ENCODE results near the gene CIB4.
"Not testable (repeated sequence)": the region's sequence is repeated elsewhere in the genome, so short reads cannot be mapped to it uniquely, and the experiment has no call there.

CIB4 gene

GRCh38 chr2:26665296-26665695, 24.1 kb upstream of the CIB4 start:
- not testable (repeated sequence) for DNase-seq

DNA sequence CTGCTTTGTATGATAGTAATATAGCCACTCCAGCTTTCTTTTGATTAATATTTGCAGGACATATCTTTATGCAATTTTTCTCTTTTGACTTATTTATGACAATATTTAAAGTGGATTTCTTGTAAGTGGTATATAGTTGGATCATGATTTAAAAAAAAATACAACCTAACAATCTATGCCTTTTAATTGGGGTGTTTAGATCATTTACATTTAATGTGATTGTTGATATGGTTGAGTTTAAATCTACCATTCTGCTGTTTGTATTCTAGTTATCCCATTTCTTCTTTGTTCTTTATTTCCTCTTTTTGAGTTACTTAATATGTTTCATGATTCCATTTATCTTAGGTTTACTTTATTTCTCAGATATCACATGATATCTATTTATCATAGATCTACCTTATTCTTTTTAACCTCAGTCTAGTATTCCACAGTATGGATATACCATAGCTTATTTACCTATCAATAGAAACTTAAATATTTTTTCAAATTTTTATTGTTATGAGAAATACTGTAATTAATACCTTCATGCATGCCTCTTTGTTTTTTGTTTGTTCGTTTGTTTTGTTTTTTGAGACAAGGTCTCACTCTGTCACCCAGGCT, 19.3 kb upstream of the CIB4 start:
- no peak for DNase-seq

DNA sequence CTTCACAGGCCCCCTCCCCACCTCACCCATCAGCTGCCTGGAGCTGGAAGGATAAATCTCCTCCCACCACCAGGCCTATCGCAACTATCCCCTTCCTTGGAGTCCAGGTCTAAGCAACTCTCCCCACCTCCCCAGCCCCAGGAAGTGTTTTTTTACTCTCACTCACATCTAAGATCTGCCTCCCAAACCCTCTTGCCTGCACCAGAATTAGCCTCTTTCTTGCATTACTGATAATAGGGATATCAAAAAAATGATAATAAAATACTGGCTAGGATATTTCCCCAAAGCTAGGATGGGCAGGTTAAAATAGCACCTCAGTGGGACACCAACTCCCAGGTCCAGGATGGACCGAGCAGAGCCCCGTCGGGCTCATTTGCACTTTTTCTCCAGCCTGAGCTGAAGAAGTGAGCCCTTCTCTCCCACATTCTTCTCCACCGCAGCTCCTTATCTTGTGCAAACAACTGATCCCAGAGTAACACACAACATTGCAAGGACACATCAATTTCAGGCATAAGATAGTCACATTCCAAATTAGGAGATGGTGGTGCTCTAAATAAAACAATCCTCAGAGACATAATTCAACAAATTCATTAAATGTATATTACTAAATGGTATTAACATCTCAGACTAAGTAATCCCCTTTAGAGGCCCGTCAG, 17.7 kb upstream of the CIB4 start:
- DNase-seq: no peak

GRCh38 chr2:26657265-26657664, 16.1 kb upstream of the CIB4 start:
- DNase-seq: no peak

DNA sequence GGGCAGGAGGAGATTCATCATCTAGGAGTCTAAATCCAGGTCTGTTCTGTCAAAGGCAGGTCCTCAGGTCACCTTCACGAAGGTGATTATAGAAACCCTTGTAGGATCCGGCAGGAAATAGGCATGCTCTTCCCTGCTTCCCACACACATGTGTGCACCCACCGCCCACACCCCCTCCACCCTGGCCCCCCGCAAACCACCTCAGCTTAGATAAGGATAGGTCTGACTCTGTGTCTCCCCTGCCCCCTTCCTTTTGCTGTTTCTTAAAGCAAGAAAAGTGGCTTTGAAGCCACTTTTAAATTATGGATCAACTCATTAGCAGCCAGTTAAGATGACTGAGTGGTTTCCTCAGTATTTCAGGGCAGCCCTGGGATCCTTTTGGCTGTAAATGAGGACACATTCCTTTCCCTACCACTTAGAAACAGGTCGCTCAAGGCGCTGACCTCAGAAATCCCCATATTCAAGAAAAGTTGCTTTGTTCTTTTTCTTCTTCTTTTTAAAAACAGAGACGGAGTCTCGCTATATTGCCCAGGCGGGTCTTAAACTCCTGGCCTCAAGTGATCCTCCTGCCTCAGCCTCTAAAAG, 14.5 kb upstream of the CIB4 start:
- no peak for DNase-seq

DNA sequence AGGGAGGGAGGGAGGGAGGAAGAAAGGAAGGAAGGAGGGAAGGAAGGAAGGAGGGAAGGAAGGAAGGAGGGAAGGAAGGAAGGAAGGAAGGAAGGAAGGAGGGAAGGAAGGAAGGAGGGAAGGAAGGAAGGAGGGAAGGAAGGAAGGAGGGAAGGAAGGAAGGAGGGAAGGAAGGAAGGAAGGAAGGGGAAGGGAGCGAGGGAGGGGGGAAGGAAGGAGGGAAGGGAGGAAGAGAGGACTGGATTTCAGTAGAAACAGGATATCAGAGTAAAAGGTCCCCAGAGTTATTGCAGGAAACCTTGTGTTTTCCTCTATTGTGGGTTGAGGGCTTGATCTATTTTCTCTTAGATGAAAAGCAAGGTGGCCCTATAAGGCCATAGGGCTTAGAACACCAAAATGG, 14.0 kb upstream of the CIB4 start:
- not testable (repeated sequence) for DNase-seq

GRCh38 chr2:26654061-26654340, 12.8 kb upstream of the CIB4 start:
- no peak for DNase-seq

- DNase-seq: no peak
Observed at GRCh38 chr2:26653207-26654060, 12.3 kb upstream of the CIB4 start.

GRCh38 chr2:26652361-26653041, 11.3 kb upstream of the CIB4 start:
- DNase-seq: no peak

DNA sequence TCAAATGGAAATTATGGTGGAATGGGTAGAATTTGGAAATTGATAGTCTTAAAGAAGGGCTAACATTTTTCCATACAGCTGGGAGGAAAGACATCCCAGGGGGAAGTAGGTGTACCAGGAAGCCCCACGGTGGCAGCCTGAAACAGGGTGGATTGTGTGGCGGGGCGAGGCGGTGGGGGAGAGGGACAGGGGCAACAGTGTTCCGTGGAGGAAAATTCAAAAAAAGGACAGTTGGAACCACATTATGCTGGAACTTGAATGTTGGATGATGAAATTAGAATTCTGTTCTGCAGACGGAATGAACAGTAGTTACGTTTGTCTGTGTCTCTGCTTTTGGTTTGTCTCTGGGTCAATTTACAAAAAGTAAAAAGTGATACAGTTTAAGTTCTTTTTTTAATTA, 10.6 kb upstream of the CIB4 start:
- DNase-seq: no peak

GRCh38 chr2:26651470-26651771, 10.3 kb upstream of the CIB4 start:
- no peak for DNase-seq

DNA sequence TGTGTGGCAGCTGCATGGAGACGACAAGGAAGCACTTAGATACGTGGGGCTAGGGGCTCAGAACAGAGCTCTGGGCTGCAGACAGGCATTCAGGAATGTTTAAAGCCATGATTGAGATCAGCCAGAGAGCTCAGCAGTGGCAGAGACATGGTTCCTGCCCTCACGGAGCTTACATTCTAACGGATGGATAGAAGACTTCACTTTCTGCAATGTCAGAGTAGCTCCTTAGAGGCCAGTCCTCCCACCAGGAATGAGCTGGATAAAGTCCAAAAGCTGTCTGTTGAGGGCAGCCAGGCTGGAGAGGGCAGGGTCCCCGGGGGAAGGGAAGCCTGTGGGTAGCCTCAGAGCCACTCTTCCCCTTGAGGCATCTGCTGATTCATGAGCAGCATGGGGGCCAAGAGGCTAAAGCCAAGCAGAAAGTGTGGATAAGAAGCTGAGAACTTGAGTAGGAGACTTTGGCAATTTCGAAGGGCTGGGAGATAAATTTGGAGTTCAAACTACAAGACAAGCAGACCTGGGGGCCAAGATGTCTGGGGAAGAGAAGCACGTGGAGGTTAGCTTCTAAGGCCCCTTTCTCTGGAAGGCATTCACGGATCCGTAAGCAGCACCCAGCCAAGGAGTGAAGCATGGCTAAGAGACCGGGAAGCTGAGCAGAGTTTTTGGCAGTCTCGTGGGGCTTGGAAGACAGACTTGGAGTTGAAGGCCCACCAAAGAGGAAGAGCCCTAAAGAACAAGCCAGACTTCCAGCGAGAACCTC, 9.7 kb upstream of the CIB4 start:
- no peak for DNase-seq

DNA sequence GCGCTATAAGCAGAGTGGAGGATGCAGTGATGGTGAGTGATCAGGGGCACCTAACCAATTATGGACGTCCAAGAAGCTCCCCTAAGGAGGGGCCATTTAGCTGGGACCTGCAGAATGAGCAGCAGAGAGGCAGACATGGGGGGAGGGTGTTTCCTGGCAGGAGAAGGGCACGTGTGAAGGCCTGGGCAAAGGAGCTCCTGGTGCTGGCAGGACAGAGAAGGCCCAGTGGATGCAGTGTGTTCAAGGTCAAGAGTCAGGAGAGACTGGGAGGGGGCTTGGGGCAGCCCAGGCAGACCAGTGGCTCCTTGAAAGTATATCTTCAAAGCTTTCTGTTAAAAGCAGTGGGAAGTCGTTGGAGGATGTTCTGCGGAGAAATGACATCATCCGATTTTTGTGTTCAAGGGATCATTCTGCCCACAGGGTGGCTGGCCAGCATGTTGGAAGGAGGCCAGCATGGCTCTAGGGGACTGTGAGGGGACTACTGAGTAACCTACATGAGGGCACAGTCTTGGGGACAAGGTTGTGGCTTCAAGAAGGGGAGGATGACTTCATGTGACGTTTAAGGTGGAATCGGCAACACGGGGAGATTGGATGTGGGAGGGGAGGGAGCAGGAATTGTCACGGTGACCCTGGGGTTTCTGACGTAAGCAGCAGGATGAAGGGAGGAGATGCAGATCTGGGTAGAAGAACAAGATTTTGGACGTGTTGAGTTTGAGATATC, 9.0 kb upstream of the CIB4 start:
- DNase-seq: no peak

DNA sequence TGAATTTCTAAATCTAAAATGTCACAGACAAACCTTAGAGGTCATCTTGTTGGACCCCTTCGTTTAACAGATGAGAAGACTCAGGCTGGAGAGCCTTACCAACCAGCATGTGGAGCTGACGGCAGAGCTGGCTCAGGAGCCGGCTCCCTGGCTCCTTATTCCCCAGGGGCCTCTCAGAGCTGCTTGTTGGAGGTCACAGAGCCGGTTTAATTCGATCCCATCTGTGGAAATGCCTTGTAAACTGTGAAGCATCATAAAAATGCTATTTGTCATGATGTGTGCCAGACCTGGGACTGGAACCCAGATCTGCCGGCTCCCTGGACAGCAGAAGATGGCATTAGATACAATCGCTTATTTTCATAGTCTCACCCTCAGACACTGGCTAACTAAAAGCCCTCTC, 8.2 kb upstream of the CIB4 start:
- no peak for DNase-seq

- DNase-seq: no peak
Observed at GRCh38 chr2:26648516-26648915, 7.3 kb upstream of the CIB4 start.

- no peak for DNase-seq
Observed at GRCh38 chr2:26647981-26648380, 6.8 kb upstream of the CIB4 start.

GRCh38 chr2:26646986-26647672, 6.0 kb upstream of the CIB4 start:
- no peak for DNase-seq

DNA sequence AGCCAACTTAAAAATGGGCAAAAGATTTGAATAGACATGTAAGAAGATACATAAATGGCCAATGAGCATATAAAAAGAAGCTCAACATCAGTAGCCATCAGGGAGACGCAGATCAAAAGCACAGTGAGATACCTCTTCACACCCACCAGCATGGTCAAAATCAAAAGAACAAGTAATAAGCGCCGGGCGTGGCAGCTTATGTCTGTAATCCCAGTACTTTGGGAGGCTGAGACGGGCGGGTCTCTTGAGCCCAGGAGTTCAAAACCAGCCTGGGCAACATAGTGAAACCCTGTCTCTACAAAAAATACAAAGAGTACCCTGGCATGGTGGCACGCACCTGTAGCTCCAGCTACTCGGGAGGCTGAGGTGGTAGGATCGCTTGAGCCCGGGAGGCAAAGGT, 4.6 kb upstream of the CIB4 start:
- DNase-seq: no peak

GRCh38 chr2:26644188-26644835, 3.1 kb upstream of the CIB4 start:
- no peak for DNase-seq

GRCh38 chr2:26642429-26642828, 1.3 kb upstream of the CIB4 start:
- DNase-seq: no peak

DNA sequence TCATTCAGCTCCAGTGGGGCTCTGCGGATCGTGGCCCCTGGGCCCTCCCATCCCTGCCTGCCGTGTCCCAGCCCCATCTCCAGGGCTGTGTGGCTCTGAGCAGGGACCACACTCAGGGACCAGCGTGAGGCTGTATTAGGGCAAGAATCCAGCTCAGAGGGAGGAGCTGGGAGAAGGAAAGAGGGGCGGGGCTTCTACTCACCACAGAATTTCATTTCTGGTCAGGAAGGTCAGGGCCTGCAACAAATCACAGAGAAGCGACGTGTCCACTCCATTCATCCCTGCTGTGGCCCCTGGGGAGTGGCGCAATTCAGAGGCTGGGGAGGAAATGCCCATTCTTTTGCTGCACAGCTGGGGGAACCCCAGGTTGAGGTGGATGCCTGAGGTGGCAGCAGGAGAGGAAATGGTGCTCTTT, 828 bp downstream of the CIB4 start:
- no peak for DNase-seq

All from stimulated activated CD4-positive, alpha-beta T cell treated with anti-CD3 and anti-CD28 coated beads, Interleukin-4, amount 100 ng/mL, for 24 hours (primary cell).